K562 (cell line): ENCODE data around the gene ATRAID.

Experiments used
- CTCF ChIP-seq, 3 experiments: IDR thresholded peaks in 2 of 3; conservative IDR thresholded peaks in 1 of 3; 2 replicates each; pipeline ENCODE4 v1.5.1; 2011 to 2012; ENCODE audit warnings: low read length in 3 of 3, mild to moderate bottlenecking in 3 of 3, control low read depth in 2 of 3, improper control_type of control experiment in 1 of 3, inconsistent platforms in 1 of 3, low read depth in 1 of 3, mixed read lengths in 1 of 3, moderate library complexity in 1 of 3; ENCODE audit not compliant: insufficient read depth in 2 of 3
- FOXA1 ChIP-seq: fragments of 450-650 bp; IDR thresholded peaks from 2 replicates; pipeline ENCODE4 v1.6.1; 2016; ENCODE audit warnings: mild to moderate bottlenecking, borderline replicate concordance
- KDM1A ChIP-seq, 2 experiments: fragments of 450-650 bp; IDR thresholded peaks; 2 replicates each; pipeline ENCODE4 v1.6.1; 2016; ENCODE audit warnings: mild to moderate bottlenecking in 2 of 2
- POLR2AphosphoS5 ChIP-seq: IDR thresholded peaks from 2 replicates; pipeline ENCODE4 v1.6.1; 2011; ENCODE audit warnings: mild to moderate bottlenecking, low read depth, low read length, moderate library complexity; ENCODE audit not compliant: control insufficient read depth, insufficient read depth
- RNF2 ChIP-seq: sonication (generic); IDR thresholded peaks from 2 replicates; pipeline ENCODE4 v1.6.1; 2016
- SREBF2 ChIP-seq: sonication (generic); formaldehyde crosslinking; IDR thresholded peaks from 2 replicates; pipeline ENCODE4 v1.4.0; 2020; ENCODE audit warnings: mild to moderate bottlenecking, missing genetic modification reagents
- ZNF274 ChIP-seq: IDR thresholded peaks from 2 replicates; pipeline ENCODE4 v1.6.1; 2011; ENCODE audit warnings: low read depth, mild to moderate bottlenecking, low read length, moderate library complexity, borderline replicate concordance
- ZNF561 ChIP-seq: fragments of 450-650 bp; formaldehyde crosslinking; conservative IDR thresholded peaks from 2 replicates; pipeline ENCODE4 v1.4.0; 2020; ENCODE audit warnings: mild to moderate bottlenecking, moderate library complexity
- ZNF76 ChIP-seq: fragments of 250-450 bp; sonication (Bioruptor Pico); IDR thresholded peaks from 2 replicates; pipeline ENCODE4 v1.4.0; 2020; ENCODE audit warnings: mild to moderate bottlenecking, moderate library complexity, borderline replicate concordance

- TF ChIP-seq RNF2 (no peak), FOXA1 (no peak), ZNF274 (no peak), ZNF76 (CRISPR knock-in tag) (no peak), SREBF2 (CRISPR knock-in tag) (no peak), CTCF (IDR thresholded peaks at IDR 0.05 in 2 of 3, conservative IDR thresholded peaks at IDR 0.05 in 1 of 3; ENCODE audit: insufficient read depth in 2 of 3, low read depth in 1 of 3, low read length in 3 of 3) (no peak), ZNF561 (CRISPR knock-in tag) (no peak), POLR2AphosphoS5 (no peak), KDM1A (IDR thresholded peaks at IDR 0.05) (no peak)
Observed at GRCh38 chr2:27194538-27195354, 17.1 kb upstream of the ATRAID start.
